ENCODE measurements around the gene CT45A7.
"Not testable (repeated sequence)": the region's sequence is repeated elsewhere in the genome, so short reads cannot be mapped to it uniquely, and the experiment has no call there.

The CT45A7 gene, protein sequence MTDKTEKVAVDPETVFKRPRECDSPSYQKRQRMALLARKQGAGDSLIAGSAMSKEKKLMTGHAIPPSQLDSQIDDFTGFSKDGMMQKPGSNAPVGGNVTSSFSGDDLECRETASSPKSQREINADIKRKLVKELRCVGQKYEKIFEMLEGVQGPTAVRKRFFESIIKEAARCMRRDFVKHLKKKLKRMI

DNA sequence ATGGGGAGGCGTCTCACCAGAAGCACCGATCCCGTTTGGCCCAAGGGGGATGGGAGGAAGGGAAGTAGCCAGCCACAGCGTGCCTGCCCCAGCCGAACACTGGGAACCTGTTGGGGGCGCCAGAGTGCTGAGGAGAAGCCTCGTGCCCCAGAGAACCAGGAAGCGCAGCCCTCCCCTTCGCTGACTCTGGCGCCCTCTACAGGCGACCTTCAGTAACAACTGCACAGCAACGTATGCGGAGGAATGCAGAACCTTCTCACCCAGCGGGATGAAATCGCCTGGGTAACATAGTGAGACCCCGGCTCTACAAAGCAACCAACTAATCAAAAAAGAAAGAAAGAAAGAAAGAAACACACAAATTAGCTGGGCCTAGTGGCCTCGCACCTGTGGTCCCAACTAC, at the start of gene CT45A7:
Gene CT45A7 (minus strand): TSS at position 101 of the 400 bp plus-strand sequence. CDS start 3,747 bp downstream, outside the sequence.
- DNase-seq (ENCODE audit: low read depth in 2 of 2), result not testable (repeated sequence)

DNA sequence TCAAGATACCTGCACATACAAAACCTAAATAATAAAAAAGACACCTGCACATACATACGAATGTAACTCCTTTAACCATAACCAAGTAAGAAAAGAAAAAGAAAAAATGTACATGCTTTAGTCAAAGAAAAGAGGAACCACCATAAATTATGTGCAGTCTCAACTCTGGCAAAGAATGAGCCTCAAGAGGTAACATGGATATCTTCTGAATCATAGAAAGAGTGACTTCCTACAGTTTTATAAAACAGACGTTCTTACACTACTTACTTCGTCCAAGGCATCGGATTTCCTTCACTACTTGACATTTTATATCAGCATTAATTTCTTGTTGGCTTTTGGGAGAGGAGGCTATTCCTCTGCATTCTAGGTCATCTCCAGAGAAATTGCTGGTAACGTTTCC, 45.7 kb upstream of the CT45A7 start:
- not testable (repeated sequence) for DNase-seq (ENCODE audit: low read depth in 2 of 2)

DNA sequence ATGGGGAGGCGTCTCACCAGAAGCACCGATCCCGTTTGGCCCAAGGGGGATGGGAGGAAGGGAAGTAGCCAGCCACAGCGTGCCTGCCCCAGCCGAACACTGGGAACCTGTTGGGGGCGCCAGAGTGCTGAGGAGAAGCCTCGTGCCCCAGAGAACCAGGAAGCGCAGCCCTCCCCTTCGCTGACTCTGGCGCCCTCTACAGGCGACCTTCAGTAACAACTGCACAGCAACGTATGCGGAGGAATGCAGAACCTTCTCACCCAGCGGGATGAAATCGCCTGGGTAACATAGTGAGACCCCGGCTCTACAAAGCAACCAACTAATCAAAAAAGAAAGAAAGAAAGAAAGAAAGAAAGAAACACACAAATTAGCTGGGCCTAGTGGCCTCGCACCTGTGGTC, 34.6 kb upstream of the CT45A7 start, which contains the start of gene CT45A9:
Gene CT45A9 (minus strand): TSS at position 101 of the 400 bp plus-strand sequence. CDS start 3,751 bp downstream, outside the sequence.
- DNase-seq (ENCODE audit: low read depth in 2 of 2), result not testable (repeated sequence)

DNA sequence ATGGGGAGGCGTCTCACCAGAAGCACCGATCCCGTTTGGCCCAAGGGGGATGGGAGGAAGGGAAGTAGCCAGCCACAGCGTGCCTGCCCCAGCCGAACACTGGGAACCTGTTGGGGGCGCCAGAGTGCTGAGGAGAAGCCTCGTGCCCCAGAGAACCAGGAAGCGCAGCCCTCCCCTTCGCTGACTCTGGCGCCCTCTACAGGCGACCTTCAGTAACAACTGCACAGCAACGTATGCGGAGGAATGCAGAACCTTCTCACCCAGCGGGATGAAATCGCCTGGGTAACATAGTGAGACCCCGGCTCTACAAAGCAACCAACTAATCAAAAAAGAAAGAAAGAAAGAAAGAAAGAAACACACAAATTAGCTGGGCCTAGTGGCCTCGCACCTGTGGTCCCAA, 17.4 kb upstream of the CT45A7 start, which contains the start of gene CT45A8:
Gene CT45A8 (minus strand): TSS at position 101 of the 400 bp plus-strand sequence. CDS start 3,755 bp downstream, outside the sequence.
- not testable (repeated sequence) for DNase-seq (ENCODE audit: low read depth in 2 of 2)

DNA sequence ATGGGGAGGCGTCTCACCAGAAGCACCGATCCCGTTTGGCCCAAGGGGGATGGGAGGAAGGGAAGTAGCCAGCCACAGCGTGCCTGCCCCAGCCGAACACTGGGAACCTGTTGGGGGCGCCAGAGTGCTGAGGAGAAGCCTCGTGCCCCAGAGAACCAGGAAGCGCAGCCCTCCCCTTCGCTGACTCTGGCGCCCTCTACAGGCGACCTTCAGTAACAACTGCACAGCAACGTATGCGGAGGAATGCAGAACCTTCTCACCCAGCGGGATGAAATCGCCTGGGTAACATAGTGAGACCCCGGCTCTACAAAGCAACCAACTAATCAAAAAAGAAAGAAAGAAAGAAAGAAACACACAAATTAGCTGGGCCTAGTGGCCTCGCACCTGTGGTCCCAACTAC, 17.2 kb downstream of the CT45A7 start, which contains the start of gene CT45A2:
Gene CT45A2 (minus strand): TSS at position 101 of the 400 bp plus-strand sequence. CDS start 3,747 bp downstream, outside the sequence.
- DNase-seq (ENCODE audit: low read depth in 2 of 2), result not testable (repeated sequence)

DNA sequence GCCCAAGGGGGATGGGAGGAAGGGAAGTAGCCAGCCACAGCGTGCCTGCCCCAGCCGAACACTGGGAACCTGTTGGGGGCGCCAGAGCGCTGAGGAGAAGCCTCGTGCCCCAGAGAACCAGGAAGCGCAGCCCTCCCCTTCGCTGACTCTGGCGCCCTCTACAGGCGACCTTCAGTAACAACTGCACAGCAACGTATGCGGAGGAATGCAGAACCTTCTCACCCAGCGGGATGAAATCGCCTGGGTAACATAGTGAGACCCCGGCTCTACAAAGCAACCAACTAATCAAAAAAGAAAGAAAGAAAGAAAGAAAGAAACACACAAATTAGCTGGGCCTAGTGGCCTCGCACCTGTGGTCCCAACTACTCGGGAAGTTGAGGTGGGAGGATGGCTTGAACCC, 34.4 kb downstream of the CT45A7 start, which contains the start of gene CT45A6:
Gene CT45A6 (minus strand): TSS at position 101 of the 400 bp plus-strand sequence. CDS start 3,794 bp downstream, outside the sequence.
- DNase-seq (ENCODE audit: low read depth in 2 of 2), result not testable (repeated sequence)

DNA sequence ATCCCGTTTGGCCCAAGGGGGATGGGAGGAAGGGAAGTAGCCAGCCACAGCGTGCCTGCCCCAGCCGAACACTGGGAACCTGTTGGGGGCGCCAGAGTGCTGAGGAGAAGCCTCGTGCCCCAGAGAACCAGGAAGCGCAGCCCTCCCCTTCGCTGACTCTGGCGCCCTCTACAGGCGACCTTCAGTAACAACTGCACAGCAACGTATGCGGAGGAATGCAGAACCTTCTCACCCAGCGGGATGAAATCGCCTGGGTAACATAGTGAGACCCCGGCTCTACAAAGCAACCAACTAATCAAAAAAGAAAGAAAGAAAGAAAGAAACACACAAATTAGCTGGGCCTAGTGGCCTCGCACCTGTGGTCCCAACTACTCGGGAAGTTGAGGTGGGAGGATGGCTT, 51.7 kb downstream of the CT45A7 start, which contains the start of gene CT45A5:
Gene CT45A5 (minus strand): TSS at position 101 of the 400 bp plus-strand sequence. CDS start 3,774 bp downstream, outside the sequence.
- not testable (repeated sequence) for DNase-seq (ENCODE audit: low read depth in 2 of 2)

Data from stimulated activated CD8-positive, alpha-beta memory T cell treated with anti-CD3 and anti-CD28 coated beads, Interleukin-15, amount 100 ng/mL, for 48 hours (primary cell).